ENCODE data around the gene OSBPL2.

The OSBPL2 gene

DNA sequence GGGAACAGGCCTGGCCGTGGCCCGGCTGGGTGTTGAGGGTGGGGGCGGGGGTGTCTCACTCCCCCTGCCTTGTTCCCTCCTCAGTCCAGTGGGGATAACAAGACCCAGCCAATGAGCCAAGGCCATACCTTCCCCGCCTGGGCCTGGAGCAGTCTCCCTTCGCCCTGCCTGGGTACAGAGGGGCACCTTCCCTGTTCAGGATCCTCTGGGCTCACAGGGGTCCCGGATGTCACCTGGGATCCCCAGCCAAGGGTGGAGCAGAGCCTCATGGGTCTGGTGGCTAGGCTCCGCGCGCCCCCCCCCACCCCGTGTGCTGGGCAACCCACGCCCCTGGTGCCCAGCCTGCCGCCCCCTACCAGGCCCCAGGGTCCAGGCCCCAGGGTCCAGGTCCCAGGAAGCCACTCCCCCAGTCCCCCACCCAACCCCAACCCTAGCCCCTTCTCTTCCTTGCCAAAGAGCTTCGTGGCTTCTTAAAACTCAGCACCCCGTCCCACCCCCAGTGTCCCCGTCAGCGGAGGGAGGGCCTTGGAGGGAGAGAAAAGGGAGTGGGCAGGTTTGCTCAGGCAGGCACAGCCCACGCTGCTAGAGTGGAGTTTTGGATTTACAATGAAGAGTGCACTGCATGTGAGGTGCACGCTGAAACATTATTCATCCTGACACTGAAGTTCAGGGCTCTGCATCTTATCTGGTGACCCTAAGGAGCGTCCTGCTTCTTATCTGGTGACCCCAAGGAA is 30.1 kb upstream of the OSBPL2 start:
- DNase-seq, result no peak

GRCh38 chr20:62208795-62209755 is 29.2 kb upstream of the OSBPL2 start:
- peak; percentile 41 for DNase-seq

DNA sequence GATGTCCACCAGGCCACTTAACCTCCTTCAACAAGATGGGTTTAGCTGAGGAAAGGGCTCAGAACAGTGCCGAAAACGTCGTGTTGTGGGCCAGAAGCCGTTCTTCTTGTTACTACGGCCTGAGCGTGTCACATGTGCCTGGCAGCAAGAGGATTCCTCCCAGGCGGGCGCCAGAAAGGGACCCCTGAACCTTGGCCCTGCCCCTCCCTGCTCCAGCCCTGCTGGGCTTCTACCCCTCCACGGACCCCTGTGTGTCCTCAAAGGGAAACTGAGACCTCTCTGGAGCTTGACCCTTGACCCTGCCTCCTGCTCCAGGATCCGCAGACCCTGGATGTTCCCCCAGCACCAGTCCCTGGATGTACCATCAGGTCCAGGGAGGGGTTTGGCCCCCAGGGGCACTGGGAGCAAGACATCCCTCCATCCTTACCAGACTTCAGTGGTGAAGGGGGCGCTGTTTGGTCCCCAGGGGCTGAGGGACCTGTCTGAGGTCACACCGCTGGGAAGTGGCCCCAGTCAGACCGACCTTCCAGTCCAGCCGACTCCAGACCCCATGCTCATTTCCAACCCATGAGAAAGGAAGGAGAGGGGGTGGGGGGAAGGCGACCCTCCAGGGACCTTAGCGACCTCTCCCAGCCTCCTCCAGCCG is 28.3 kb upstream of the OSBPL2 start:
- DNase-seq, result no peak

- DNase-seq, result no peak
These were observed 27.8 kb upstream of the OSBPL2 start for GRCh38 chr20:62210496-62210855.

DNA sequence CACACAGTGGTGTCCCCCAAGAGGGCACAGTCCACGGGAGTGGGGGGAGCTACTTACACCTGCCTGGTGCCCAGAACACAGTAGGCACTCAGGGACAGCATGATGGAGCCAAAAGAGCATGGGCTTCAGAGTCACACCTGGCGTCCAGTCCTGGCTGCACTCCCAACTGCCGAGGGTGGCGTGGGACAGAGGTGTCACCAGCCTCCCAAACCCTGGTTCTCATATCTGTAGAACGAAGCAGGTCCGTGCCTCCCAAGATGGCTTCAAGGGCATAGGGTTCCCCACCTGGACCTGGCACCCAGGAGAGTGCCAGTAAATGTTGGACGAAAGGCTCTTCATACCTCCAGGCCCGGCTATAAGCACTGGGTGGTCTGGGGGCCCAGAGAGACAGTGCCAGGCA is 27.1 kb upstream of the OSBPL2 start:
- DNase-seq, result no peak

DNA sequence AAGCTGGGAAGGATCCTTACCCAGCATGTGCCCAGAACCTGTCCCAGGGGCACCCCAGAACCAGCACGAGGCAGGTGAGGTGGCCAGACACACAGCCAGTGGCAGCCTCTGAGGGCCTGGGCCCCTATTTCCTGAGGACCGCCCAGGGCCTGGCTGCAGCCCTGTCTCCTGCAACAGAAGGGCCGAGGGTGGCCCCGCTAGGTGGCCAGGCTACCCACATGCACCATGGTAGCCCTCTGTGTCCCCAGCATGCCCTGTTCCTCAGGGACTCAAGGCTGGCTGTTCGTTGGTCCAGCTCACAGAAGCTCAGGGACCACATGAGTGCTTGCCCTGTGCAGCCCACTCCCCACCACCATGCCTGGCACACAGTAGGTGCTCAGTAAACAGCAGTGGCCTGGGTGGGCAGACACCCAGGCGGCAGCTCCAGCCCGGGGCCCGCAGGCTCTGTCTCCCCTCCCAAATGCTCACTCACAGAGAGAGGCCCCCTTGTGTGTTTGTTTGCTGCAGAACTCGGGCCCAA is 26.5 kb upstream of the OSBPL2 start:
- DNase-seq, result no peak

- DNase-seq, result peak; percentile 64
These were observed 26.0 kb upstream of the OSBPL2 start for GRCh38 chr20:62212299-62212698.

DNA sequence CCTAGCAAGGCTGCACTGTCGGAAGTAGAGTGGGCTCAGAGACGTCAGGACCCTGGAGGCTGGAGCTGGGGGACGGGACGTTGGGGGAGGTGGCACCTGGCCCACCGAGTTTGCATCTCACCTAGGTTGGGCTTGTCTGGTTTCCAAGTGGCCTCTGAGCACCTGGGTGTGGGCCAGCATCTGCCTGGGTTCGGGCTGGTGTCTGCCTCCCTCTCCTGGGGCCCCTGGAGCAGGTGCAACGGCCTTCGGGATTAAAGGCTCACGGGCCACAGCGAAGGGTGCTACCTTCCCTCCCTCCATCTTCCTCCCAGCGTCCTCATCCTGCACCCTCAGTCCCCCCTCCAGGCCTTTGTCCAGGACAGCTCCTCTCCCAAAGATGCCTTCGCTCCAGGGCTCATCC is 24.3 kb upstream of the OSBPL2 start:
- peak; percentile 56 for DNase-seq

DNA sequence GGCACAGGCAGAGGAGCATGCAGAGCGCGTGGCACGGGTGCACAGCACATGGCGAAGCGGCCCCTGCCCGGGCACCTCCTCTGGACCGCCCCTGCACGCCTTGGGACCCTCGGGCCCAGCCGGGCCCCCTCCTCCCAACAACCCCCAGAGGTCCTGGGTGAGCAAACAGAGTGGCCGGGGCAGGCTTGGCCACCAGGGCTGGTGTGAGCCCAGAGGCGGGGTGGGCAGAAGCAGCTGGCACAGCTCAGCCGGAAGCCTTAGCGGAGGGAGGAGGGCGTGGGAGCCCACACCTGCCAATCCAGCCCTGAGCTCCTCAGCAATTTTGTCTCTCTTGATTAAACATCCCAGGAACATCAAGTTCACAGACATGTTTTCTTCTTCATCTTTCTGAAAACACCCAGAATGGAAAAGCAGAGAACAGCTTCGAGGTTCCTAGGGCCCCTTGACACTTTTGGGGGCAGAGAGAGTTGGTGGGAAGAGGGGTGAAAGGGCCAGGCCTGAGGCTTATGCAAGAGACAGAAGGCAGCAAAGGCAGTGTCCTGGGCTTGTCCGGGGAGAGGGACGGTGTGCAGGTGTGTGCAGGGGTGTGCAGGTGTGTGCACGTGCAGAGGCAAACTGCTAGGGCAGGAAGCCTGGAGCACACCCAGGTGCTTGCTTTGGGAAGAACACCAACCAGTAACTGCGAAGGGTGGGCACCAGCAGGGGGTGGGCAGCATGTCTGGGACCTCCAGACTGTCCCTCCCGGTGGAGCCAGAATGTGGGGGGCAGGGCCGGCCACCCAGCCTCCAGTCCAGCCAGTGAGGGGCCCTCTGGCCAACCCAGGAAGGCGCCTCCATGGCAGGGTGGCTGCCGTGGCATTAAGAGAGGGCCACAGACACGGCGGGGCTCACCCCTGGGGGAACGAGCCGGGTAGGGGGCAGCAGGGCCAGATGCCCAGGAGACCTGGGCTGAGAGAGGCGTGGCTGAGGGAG is 23.0 kb upstream of the OSBPL2 start:
- DNase-seq, result peak; percentile 70

- DNase-seq, result no peak
These were observed 22.2 kb upstream of the OSBPL2 start for GRCh38 chr20:62215991-62216635.

DNA sequence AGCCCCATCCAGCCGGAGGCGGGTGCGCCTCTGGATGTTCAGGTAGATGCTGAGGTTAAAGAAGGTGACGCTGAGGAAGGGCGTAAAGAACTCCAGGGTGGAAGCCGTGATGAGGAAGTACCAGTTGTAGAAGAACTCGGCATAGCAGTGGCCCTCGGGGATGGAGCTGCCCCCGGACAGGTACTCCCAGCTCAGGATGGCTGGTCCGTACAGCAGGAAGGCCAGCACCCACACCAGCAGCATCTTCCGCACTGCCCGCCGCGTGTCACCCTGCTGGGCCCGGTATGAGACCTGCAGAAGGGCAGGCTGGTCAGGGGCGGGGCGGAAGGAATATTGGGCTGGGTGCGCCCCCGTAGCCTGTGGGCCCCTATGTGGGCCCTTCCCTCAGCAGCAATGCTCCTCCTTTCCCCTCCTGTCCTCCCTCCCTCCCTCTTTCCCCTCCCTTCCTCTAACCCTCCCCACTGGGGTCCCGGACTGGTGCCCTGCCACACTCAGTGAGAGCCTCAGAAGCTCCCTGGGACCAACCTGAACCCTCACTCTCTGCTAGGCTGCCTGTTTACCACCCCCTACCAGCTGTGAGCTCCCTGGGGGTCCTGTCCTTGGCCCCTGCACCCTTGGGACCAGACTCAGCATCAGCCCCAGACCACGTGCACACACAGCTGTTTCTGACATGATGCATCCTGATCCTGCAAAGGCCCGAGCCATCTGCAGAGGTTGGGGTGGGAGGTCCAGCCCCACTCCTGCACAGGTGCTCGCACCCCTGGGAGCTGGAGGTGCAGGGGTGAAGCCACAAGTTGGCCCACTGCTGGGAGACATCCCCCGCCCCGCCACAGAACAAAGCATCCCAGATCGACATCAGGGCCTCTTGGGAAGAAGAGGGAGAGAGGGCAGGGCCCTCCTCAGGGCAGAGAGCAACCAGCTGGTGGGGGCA is 21.4 kb upstream of the OSBPL2 start:
- no peak for DNase-seq

DNA sequence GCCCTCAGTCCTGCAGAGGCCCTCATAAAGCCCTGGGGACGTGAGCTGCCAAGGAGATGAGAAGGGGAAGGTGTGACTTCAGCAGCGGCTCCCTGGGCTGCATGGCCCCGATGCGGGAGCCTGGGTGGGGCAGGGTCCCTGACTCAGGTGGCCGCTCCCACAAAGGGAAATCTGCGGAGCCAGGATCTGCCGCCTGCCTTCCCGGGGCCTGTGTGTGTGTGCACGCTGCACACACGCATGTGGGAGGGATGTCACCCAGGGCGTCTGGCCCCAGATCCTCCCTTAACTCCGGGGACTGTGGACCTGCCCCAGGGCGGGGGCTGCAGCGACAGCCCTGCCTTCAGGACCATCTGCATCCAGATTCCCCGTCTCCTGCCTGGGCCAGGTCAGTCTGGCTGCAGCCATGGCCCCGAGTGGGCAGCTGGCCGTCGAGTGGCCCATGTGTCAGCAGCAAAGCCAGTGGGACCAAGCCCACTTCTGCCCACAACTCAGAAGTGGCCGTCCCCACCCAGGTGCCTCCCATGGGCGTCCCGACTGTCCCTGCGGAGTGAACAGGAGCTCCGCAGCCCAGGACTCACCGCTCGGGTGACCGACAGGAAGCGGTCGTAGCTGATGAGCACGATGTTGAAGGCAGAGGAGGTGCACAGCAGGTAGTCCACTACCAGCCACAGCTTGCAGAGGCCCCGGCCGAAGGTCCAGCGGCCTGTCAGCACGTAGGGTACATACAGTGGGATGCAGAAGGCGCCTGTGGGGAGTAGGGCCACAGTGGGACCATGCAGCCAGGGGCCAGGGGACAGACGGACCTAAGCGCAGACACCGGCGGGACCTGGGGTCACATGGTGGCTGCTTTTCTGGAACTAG is 20.2 kb upstream of the OSBPL2 start:
- DNase-seq, result no peak

DNA sequence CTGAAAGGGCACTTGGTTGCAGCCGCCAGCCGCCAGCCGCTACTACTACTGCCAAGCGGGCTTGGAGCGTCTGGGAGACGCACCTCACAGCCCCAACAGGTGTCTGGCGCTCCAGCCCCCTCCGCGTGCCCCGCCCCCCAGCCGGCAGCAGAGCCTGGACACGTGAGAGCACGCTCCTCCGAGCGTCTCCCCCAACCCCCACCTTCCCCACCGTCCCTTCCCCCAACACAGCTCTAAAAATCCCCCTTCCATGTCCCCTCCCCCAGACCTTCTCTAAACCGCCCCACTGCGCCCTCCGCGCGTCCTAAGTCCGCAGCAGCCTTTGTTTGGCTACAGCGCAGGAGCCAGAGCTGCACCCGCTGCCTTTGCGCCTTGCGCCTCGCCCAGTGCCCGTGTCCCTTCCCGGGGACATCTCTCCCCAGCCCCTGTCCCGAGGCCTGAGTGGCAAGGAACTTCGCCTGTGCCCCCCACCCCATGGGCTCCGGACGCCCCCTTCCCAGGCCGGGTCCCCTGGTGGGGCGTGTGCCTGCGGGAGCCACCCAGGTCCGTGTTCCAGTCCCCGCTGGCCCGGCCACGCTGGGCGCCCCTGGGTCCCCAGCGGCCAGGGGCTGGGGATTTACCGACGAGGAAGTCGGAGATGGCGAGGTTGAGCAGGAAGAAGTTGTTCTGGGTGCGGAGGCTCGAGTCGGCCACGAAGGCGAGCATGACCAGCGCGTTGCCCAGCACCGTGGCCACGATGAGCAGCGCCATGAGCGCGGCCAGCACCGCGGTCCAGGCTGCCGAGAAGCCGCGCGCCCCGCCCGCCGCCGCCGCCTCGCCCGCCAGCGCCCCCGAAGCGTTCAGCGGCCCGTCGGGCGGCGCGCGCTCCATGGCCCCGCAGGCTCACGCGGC is 19.0 kb upstream of the OSBPL2 start:
- no peak for DNase-seq

DNA sequence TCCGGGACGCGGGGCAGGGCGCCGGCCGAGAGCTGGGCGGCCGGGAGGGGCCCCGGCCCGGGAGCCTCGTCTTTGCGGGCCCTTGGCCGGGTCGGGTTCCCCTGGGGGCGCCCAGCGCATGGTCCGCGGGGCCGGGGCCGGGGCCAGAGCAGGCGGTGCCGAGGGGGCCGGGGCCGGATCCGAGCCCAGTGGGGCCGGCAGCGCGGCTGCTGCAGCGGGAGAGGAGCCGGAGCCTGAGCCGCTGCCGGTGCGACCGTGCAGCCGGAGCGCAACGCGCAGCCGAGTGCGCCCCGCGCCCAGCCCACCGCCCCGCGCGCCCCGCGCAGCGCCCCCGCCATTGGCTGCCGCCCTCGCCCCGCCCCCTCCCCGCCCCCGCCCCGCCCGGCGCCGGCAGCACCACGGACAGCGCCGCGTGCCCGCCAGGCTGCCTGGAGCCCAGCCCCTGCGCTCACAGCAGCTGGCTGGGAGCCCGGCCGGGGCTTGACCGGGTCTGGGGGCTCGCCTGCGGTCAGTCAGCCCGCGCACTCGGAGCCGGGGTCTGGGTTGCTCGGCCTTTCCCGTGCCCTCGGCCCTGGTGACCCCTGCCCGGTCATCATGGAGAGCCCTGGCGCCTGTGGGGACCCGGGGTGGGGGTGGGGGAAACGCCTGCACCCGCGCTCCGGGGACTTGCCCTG is 18.2 kb upstream of the OSBPL2 start, which contains the start of gene HRH3:
TSS of gene HRH3 (minus strand) at position 287 of the 674 bp plus-strand sequence. CDS start 308 bp downstream, outside the sequence.
- DNase-seq, result peak; percentile 69

DNA sequence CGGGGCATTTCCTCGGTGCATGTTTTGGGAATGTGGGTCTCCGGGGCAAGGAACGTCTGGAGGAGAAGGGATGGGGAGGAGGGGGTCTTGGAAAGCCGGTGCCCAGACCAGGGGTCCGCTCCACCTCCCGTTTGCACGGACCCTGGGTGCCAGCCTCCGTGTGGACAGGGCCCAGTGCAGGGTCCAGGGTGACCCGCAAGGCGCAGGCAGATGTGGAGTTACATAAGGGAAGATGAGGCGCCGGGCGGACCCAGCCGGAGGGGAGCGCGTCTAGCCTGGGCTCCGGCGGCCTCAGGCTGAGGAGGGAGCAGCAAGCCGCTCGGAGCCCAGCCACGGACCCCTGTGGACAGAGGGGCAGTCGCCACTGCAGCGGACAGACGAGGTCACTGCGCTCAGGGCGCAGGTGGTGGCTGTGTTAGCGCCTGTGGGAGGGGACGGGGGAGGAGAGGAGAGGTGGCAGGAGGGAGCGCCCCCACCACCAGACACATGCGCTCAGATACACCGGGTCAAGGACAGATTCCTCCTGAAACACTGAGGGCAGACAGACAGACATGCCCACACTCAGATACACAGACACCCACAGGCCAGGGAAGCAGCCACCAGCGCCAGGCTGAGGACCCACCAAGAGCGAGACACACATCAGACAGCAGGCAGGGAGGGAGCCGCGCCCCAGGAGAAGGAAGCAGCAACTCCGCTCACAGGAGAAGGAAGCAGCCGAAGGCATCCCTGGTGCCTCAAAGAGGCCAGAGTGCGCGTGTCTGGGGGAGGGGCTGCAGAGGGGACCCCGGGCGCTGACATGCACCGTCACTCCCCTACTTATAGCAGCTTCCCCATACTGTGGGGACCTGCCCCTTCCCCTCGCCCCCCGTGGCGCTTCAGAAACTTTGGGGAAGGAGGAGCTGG is 17.4 kb upstream of the OSBPL2 start:
- no peak for DNase-seq

DNA sequence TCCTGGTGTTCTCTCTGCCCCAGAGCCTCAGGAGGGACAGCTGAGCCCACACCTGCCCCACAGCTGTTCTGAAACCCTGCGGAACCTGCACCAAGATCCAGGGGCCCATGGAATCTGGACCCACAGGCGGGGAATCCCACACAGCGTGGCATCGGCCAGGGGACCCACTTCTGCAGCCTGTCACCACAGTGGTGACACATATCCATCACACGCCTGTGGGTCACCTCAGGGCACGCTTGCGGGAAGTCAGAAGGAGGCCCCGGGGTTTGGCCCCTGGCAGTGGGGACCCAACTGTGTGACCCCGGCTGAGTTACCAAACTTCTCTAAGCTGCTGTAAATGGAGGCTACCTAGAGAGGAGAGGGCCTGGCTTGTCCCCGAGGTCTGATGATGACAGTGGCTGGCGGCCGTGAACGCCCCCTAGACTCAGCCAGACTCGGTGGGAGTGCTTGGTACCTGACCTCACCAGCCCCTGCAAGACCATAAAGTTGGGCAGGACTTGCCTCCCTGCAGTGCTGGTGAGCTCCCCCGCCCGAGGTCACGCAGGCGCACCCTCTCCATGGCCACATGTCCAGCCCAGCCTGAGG is 16.0 kb upstream of the OSBPL2 start:
- no peak for DNase-seq
